HG03571 (cell line): ENCODE results near the gene AKR7A2.
A peak's percentile ranks its signal among the peaks of the same experiment; 100 is the strongest.

Experiments used
- ATAC-seq: cut with Tn5 transposase; IDR thresholded peaks from one replicate; pipeline ENCODE4 v1.9.1; 2021; ENCODE audit not compliant: unreplicated experiment

The AKR7A2 gene

GRCh38 chr1:19311931-19312781 is at the start of gene AKR7A2, which contains the start of gene SLC66A1:
Gene AKR7A2 (minus strand): TSS chr1:19312144. CDS start chr1:19312124, 20 bp downstream.
Gene SLC66A1 (plus strand): TSS chr1:19312326. CDS start chr1:19317678, 5,352 bp downstream.
- ATAC-seq: peak; percentile 63

DNA sequence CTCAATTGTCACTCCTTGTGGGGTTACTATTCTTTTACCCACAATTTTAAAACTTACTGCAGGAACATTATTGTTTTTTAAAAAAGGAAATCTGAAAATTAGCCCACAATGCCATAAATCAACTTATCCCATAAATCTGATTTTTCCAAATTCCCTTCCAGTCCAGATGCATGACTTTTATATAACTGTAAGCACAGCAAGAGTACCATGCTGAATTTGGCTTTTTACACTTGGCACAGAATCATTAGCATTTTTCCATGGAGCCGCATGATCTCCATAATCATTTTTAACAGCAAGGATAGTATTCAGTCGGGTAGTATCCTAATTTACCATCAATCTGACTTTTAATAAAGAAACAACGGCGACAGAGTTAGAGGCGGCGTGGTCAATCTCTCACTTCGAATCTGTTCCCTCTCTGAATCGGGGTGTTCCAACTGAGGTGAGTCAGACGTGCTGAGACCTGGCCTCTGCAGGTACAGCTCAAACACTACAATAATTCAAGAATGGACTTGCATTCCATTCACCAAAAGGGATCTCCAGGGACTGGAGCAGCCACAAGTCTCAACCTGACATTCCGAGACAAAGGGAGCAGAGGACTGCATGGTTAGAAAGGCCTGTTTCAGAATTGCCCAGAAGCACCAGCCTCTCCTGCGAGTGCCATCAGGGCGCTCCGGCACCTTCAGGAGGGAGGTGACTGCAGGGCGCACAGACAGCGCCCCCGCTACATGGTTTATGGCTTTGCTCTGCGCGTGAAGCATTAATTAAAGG is 49.1 kb upstream of the AKR7A2 start:
- no peak for ATAC-seq

GRCh38 chr1:19360432-19360831 is 48.5 kb upstream of the AKR7A2 start:
- no peak for ATAC-seq

- ATAC-seq: no peak
Observed at GRCh38 chr1:19360016-19360415, 48.1 kb upstream of the AKR7A2 start.

GRCh38 chr1:19359357-19359756 is 47.4 kb upstream of the AKR7A2 start:
- ATAC-seq: no peak

DNA sequence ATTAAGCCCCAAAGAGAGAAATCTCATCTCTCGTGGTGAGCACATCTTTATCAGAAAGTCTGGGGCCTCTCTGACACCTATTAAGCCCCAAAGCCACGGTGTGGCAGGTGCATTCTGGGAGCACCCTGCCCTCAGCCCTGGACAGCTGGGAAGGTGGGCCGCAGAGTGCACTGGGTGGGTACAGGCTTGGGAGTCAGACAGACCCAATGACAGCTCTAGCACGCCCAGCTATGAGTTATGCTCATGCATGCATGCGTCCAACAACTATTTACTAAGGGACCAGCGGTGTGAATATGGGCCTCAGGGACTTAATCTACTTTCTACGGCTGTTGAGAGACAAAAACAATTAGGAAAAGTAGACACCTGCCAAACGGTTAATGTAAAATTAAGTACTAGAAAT is 46.8 kb upstream of the AKR7A2 start:
- no peak for ATAC-seq

- ATAC-seq: no peak
Observed at GRCh38 chr1:19357299-19357986, 45.5 kb upstream of the AKR7A2 start.

- no peak for ATAC-seq
Observed at GRCh38 chr1:19356266-19356665, 44.3 kb upstream of the AKR7A2 start.

- ATAC-seq: no peak
Observed at GRCh38 chr1:19354531-19354981, 42.6 kb upstream of the AKR7A2 start.

DNA sequence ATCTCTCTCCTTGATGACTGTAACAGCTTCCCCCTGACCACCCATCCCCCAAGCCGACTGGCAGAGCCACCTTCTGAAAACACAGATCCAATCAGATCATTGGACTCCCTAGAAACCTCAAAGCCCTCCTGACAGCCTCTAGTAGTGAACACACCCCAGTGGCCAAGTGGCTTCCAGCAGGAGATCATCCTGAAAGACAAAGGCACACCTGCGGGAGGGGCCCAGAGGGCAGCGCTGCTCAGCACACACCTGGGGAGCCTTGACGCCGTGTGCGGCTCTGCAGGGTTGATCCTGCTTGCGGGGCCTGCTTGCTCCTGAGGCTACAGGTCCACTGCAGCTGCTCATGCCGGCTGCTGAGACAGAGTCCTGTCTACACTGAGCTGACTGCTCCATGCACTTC is 41.7 kb upstream of the AKR7A2 start:
- no peak for ATAC-seq

GRCh38 chr1:19352839-19353238 is 40.9 kb upstream of the AKR7A2 start:
- no peak for ATAC-seq

GRCh38 chr1:19351873-19352272 is 39.9 kb upstream of the AKR7A2 start:
- ATAC-seq: no peak

DNA sequence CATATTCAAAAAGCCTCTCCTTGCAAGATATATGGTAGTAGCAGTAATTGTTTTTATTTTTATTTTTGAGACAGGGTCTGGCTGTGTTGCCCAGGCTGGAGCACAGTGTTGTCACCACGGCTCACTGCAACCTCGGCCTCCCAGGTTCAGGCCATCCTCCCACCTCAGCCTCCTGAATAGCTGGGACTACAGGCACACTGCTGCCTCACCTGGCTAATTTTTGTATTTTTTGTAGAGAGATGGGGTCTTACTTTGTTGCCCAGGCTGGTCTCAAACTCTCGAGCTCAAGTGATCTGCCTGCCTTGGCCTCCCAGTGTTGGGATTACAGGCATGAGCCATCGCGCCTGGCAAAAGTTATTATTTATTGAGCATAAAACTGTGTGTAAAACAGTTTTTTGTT is 38.6 kb upstream of the AKR7A2 start:
- no peak for ATAC-seq

- no peak for ATAC-seq
Observed at GRCh38 chr1:19349999-19350398, 38.1 kb upstream of the AKR7A2 start.

DNA sequence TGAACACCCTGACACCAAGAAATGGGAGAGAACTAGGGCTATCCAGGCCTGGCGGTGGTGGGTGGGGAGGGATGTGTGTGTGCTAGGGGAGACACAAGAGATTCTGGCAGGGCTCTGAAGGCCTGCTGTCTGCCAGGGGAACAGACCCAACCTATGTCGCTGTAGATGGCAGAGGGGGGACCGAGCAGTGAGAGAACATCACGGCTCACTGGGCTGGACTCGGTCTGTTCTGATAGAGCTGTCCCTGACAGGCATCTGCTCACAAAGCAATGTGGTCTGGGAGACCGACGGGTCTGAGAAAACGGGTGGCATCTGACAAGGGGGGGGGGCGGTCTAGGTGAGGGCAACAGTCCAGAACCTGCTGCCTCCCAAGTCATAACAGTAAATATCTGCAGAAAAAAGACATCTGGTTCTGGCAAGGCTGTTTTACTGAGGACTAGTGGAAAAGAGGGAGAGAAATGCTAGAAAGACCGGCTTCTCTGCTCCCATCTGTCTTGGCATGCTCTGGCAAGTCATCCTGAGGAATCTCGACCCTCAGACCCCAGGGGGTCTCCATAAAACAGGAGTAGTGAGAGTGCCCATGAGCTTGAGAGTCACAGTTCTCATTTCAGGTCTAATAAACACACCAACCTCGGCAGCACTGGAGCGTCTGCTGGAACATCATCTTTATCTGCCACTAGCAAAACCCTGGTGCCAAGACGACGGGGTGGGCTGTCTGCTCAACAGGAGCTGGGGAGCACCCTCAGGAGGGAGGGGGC is 36.7 kb upstream of the AKR7A2 start:
- no peak for ATAC-seq

DNA sequence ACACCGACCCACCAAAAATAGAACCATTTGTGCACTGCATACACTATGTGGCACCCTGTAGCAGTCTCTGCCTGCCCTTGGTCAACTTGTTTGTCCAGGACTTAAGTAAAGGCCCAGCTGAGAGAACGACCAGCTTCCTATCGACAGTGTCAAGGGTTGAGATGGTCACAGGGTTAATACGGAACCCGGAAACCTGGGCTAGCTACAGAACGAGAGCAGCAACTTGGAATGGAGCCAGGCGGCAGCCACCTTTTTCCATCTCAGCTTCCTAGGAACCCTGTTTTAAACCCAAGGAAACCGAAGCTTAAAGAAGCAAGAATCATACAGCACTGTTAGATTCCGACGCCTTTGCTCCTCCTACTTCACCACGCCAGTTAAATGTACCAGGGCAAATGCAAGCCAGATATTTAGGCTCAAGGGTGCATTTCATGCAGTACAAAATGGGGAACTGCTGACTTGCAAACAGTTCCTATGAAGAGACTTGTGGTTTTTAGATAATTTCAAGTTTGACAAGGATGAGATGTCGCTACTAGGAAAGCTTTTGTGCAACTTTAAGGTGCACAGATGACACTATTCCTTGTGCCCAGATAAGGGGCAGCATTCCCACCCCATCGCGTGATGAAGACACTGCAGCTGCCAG is 35.7 kb upstream of the AKR7A2 start:
- ATAC-seq: no peak

DNA sequence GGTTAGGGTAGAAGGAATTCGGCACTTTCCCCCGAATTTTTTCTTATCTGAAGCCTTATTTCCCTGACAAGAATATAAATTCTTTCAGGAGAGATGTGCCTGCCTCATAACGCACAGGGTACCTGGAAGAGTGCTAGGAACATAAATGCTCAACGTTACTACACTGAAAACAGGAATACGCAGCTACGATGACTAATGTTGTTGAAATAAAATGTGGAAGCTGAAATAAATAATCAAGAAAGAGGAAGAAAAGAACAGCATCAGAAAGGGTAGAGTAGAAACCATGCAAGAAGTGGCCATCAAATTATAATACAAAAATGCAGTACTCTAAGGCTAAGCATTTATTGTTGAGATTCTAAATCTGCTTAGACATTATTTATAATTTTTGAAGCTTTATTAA is 34.1 kb upstream of the AKR7A2 start:
- no peak for ATAC-seq

- ATAC-seq: no peak
Observed at GRCh38 chr1:19345391-19345790, 33.4 kb upstream of the AKR7A2 start.

GRCh38 chr1:19344831-19345230 is 32.9 kb upstream of the AKR7A2 start:
- ATAC-seq: no peak

DNA sequence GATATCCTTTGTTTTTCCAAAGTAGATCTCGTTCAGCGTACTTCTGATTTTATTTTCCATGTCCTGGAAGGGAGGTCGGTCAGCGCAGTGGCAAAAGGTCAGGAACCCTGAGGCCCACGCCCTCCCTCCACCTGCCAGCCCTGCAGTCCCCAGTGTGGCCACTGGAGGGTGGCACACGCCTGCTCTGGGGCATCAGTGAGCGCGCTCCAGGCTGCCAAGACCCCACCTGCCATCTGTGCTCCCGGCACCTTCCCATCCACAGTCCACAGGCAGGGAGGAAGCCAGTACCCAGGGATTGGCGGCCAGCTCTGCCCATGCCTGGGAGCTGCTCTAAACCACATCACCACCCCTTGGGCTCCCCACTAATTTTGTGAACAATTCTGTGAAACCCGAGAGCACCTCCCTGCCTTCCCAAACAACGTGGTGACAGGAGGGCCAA is 32.4 kb upstream of the AKR7A2 start:
- no peak for ATAC-seq
